Stimulated activated CD4-positive, alpha-beta T cell treated with anti-CD3 and anti-CD28 coated beads, Interleukin-12 subunit alpha, Interleukin-12 subunit beta, amount 100 ng/mL, for 4 hours (primary cell): ENCODE measurements around the gene HLF.
"Not testable (repeated sequence)": the region's sequence is repeated elsewhere in the genome, so short reads cannot be mapped to it uniquely, and the experiment has no call there.

Experiments used
- DNase-seq: peaks from one replicate; pipeline ENCODE4 v3.0.0-alpha.2; 2020

HLF gene

GRCh38 chr17:55314061-55314783 is 49.5 kb downstream of the HLF start:
- no peak for DNase-seq

GRCh38 chr17:55314784-55315491 is 50.2 kb downstream of the HLF start:
- no peak for DNase-seq

GRCh38 chr17:55316499-55316898 is 51.7 kb downstream of the HLF start:
- DNase-seq: no peak

GRCh38 chr17:55317284-55317683 is 52.5 kb downstream of the HLF start:
- no peak for DNase-seq

GRCh38 chr17:55318081-55318480 is 53.3 kb downstream of the HLF start:
- no peak for DNase-seq

- no peak for DNase-seq
Observed at GRCh38 chr17:55318715-55319487, 54.1 kb downstream of the HLF start.

- no peak for DNase-seq
Observed at GRCh38 chr17:55319933-55320593, 55.3 kb downstream of the HLF start.

GRCh38 chr17:55320594-55321426 is 56.0 kb downstream of the HLF start:
- DNase-seq: no peak

- no peak for DNase-seq
Observed at GRCh38 chr17:55321427-55322060, 56.8 kb downstream of the HLF start.

- DNase-seq: no peak
Observed at GRCh38 chr17:55322453-55322985, 57.8 kb downstream of the HLF start.

- no peak for DNase-seq
Observed at GRCh38 chr17:55323518-55324295, 58.9 kb downstream of the HLF start.

GRCh38 chr17:55324296-55324978 is 59.7 kb downstream of the HLF start:
- no peak for DNase-seq

- DNase-seq: no peak
Observed at GRCh38 chr17:55325406-55325805, 60.6 kb downstream of the HLF start.

GRCh38 chr17:55326030-55326429 is 61.3 kb downstream of the HLF start:
- no peak for DNase-seq

- DNase-seq: no peak
Observed at GRCh38 chr17:55327225-55328088, 62.7 kb downstream of the HLF start.

- DNase-seq: not testable (repeated sequence)
Observed at GRCh38 chr17:55328514-55328913, 63.8 kb downstream of the HLF start.

- no peak for DNase-seq
Observed at GRCh38 chr17:55330344-55330933, 65.7 kb downstream of the HLF start.

GRCh38 chr17:55332296-55333041 is 67.7 kb downstream of the HLF start:
- DNase-seq: no peak
